NCI-H446 (cell line): ENCODE measurements around the gene OGT.
"Not testable (repeated sequence)": the region's sequence is repeated elsewhere in the genome, so short reads cannot be mapped to it uniquely, and the experiment has no call there.

Experiments
- DNase-seq, 2 experiments: peaks; one replicate each; lab custom pipeline; 2025; lab: John Stamatoyannopoulos, UW

OGT gene

GRCh38 chrX:71586929-71587328, 54.0 kb downstream of the OGT start:
- no peak for DNase-seq

GRCh38 chrX:71593210-71593609, 60.3 kb downstream of the OGT start:
- DNase-seq, result not testable (repeated sequence)

GRCh38 chrX:71599965-71600364, 67.1 kb downstream of the OGT start:
- DNase-seq, result no peak

- DNase-seq, result no peak
Measured at GRCh38 chrX:71603618-71604017, 70.7 kb downstream of the OGT start.

- no peak for DNase-seq
Measured at GRCh38 chrX:71604141-71604540, 71.2 kb downstream of the OGT start.

GRCh38 chrX:71604796-71605568, 72.1 kb downstream of the OGT start:
- no peak for DNase-seq

GRCh38 chrX:71606536-71607216, 73.8 kb downstream of the OGT start:
- no peak for DNase-seq

GRCh38 chrX:71607488-71607887, 74.6 kb downstream of the OGT start:
- no peak for DNase-seq

GRCh38 chrX:71609095-71609750, 76.3 kb downstream of the OGT start:
- DNase-seq, result no peak

- not testable (repeated sequence) for DNase-seq
Measured at GRCh38 chrX:71611736-71612135, 78.8 kb downstream of the OGT start.

GRCh38 chrX:71612256-71612655, 79.4 kb downstream of the OGT start:
- DNase-seq, result no peak

GRCh38 chrX:71615056-71615455, 82.2 kb downstream of the OGT start:
- no peak for DNase-seq

GRCh38 chrX:71615954-71616353, 83.0 kb downstream of the OGT start:
- no peak for DNase-seq

GRCh38 chrX:71616672-71617529, 84.0 kb downstream of the OGT start:
- DNase-seq, result no peak

GRCh38 chrX:71617742-71618141, 84.8 kb downstream of the OGT start:
- DNase-seq, result no peak

GRCh38 chrX:71618303-71618721, 85.4 kb downstream of the OGT start, which contains the start of gene CXCR3:
TSS of gene CXCR3 (minus strand) at chrX:71618511. CDS start at chrX:71618449, 62 bp downstream.
- no peak for DNase-seq

- DNase-seq, result no peak
Measured at GRCh38 chrX:71618787-71619186, 85.9 kb downstream of the OGT start.

GRCh38 chrX:71619193-71619592, 86.3 kb downstream of the OGT start:
- DNase-seq, result no peak

GRCh38 chrX:71619986-71620385, 87.1 kb downstream of the OGT start:
- no peak for DNase-seq

GRCh38 chrX:71621603-71622002, 88.7 kb downstream of the OGT start:
- no peak for DNase-seq

GRCh38 chrX:71622032-71622575, 89.2 kb downstream of the OGT start:
- no peak for DNase-seq
